ENCODE data around the gene MAPK8IP1. TPM values are rescaled to one million over a fixed set of nuclear protein-coding genes. Genes with fewer than 3 reads are reported as not detected.

The MAPK8IP1 gene
- total RNA-seq, 1 donor from 2014 or later: 13.2 TPM

GRCh38 chr11:45924036-45924915, 38.8 kb downstream of the MAPK8IP1 start:
- DNase-seq (ENCODE audit: low read depth): no peak
- TF ChIP-seq, protein P1, sequence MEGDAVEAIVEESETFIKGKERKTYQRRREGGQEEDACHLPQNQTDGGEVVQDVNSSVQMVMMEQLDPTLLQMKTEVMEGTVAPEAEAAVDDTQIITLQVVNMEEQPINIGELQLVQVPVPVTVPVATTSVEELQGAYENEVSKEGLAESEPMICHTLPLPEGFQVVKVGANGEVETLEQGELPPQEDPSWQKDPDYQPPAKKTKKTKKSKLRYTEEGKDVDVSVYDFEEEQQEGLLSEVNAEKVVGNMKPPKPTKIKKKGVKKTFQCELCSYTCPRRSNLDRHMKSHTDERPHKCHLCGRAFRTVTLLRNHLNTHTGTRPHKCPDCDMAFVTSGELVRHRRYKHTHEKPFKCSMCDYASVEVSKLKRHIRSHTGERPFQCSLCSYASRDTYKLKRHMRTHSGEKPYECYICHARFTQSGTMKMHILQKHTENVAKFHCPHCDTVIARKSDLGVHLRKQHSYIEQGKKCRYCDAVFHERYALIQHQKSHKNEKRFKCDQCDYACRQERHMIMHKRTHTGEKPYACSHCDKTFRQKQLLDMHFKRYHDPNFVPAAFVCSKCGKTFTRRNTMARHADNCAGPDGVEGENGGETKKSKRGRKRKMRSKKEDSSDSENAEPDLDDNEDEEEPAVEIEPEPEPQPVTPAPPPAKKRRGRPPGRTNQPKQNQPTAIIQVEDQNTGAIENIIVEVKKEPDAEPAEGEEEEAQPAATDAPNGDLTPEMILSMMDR (IDR thresholded peaks at IDR 0.05; ENCODE audit: insufficient read depth, low read length, poor library complexity, severe bottlenecking): no peak
- H3K27me3 ChIP-seq (ENCODE audit: control insufficient read depth, insufficient read depth, low read length): peaks cover 39% of the 10 kb centered on the region
- no peak overlapping the region for H3K4me3 ChIP-seq (ENCODE audit: low read depth, low read length)
- no peaks in the 10 kb centered on the region for H3K36me3 ChIP-seq (ENCODE audit: control insufficient read depth, insufficient read depth, low read length)

DNA sequence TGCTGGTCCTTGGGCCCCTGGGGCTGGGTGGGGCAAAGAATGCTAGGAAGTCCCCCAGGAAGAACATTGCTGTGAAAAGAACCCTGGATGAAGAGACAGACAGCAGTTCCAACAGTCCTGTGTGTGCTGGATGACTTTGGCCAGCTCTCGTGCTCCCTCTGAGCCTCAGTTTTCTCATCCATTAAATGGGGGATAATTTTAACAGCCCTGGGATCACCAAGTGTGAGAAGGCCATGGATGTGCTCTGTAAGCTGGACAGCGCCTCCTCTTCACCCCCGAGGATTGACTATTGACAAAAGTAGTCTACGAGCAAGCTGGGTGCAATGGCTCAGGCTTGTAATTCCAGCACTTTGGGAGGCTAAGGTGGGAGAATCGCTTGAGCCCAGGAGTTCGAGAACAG, 39.5 kb downstream of the MAPK8IP1 start:
- DNase-seq (ENCODE audit: low read depth): no peak
- Histone ChIP-seq H3K27me3 (ENCODE audit: control insufficient read depth, insufficient read depth, low read length) (peaks cover 39% of the 10 kb centered on the region), H3K36me3 (ENCODE audit: control insufficient read depth, insufficient read depth, low read length) (no peaks in the 10 kb centered on the region), H3K4me3 (ENCODE audit: low read depth, low read length) (no peak overlapping the region)
- TF ChIP-seq, protein P1 (IDR thresholded peaks at IDR 0.05; ENCODE audit: insufficient read depth, low read length, poor library complexity, severe bottlenecking): no peak

DNA sequence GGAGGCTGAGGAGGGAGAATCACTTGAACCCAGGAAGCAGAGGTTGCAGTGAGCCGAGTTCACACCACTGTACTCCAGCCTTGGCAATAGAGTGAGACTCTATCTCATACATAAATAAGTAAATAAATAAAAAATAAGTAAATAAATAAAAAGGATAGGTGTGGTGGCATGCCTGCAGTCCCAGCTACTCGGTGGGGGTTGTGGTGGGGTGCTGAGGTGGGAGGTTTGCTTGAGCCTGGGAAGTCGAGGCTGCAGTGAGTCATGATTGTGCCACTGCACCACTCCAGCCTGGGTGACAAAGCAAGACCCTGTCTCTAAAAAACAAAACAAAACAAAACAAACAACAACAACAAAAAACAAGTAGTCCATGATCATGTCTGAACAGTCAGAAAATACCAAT, 40.1 kb downstream of the MAPK8IP1 start:
- no peaks in the 10 kb centered on the region for H3K36me3 ChIP-seq (ENCODE audit: control insufficient read depth, insufficient read depth, low read length)
- DNase-seq (ENCODE audit: low read depth): no peak
- H3K27me3 ChIP-seq (ENCODE audit: control insufficient read depth, insufficient read depth, low read length): peaks cover 37% of the 10 kb centered on the region
- H3K4me3 ChIP-seq (ENCODE audit: low read depth, low read length): no peak overlapping the region
- TF ChIP-seq, protein P1 (IDR thresholded peaks at IDR 0.05; ENCODE audit: insufficient read depth, low read length, poor library complexity, severe bottlenecking): no peak

DNA sequence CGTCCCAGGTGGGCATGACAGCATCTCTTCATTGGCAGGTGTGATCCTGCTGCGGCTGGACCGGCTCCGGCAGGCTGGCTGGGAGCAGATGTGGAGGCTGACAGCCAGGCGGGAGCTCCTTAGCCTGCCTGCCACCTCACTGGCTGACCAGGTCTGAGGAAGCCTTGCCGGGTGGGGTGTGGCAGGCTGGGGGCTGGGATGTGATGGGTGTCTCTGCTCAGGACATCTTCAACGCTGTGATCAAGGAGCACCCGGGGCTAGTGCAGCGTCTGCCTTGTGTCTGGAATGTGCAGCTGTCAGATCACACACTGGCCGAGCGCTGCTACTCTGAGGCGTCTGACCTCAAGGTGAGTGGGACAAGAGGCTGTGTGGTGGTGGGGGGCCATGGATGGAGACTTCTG, 40.5 kb downstream of the MAPK8IP1 start:
- no peaks in the 10 kb centered on the region for H3K36me3 ChIP-seq (ENCODE audit: control insufficient read depth, insufficient read depth, low read length)
- H3K4me3 ChIP-seq (ENCODE audit: low read depth, low read length): no peak overlapping the region
- TF ChIP-seq, protein P1 (IDR thresholded peaks at IDR 0.05; ENCODE audit: insufficient read depth, low read length, poor library complexity, severe bottlenecking): no peak
- peaks cover 37% of the 10 kb centered on the region for H3K27me3 ChIP-seq (ENCODE audit: control insufficient read depth, insufficient read depth, low read length)
- no peak for DNase-seq (ENCODE audit: low read depth)

- peaks cover 29% of the 10 kb centered on the region for H3K27me3 ChIP-seq (ENCODE audit: control insufficient read depth, insufficient read depth, low read length)
- no peaks in the 10 kb centered on the region for H3K36me3 ChIP-seq (ENCODE audit: control insufficient read depth, insufficient read depth, low read length)
- TF ChIP-seq, protein P1 (IDR thresholded peaks at IDR 0.05; ENCODE audit: insufficient read depth, low read length, poor library complexity, severe bottlenecking): no peak
- H3K4me3 ChIP-seq (ENCODE audit: low read depth, low read length): no peak overlapping the region
- no peak for DNase-seq (ENCODE audit: low read depth)
Measured at GRCh38 chr11:45926536-45927331, 41.3 kb downstream of the MAPK8IP1 start.
